Measurements from ENCODE around the gene ZBTB43.

DNA sequence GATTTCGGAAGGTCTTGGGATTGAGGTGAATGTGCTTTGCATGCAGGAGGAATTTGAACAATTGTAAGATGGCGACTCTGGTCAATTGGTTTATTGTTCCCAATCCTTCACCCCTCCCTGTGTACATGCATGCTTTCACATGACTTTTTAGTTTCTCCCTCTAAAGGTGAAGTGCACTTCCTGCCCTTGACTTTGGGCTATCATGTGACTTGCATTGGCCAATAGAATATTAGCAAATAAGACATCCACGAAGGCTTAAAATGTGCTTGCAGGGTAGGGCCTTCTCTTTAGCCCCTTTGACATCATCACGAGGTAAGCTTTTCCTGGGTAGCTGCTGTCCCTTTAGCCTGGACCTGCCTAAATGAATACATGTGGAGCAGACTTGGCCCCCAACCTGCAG is 8.1 kb upstream of the ZBTB43 start:
- TF ChIP-seq, protein P1, sequence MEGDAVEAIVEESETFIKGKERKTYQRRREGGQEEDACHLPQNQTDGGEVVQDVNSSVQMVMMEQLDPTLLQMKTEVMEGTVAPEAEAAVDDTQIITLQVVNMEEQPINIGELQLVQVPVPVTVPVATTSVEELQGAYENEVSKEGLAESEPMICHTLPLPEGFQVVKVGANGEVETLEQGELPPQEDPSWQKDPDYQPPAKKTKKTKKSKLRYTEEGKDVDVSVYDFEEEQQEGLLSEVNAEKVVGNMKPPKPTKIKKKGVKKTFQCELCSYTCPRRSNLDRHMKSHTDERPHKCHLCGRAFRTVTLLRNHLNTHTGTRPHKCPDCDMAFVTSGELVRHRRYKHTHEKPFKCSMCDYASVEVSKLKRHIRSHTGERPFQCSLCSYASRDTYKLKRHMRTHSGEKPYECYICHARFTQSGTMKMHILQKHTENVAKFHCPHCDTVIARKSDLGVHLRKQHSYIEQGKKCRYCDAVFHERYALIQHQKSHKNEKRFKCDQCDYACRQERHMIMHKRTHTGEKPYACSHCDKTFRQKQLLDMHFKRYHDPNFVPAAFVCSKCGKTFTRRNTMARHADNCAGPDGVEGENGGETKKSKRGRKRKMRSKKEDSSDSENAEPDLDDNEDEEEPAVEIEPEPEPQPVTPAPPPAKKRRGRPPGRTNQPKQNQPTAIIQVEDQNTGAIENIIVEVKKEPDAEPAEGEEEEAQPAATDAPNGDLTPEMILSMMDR (IDR thresholded peaks at IDR 0.05), result no peak
- no peak for TF ChIP-seq POLR2A (IDR thresholded peaks at IDR 0.05; ENCODE audit: low read depth)
- TF ChIP-seq POLR2AphosphoS5 (IDR thresholded peaks at IDR 0.05), result no peak
- no peak for TF ChIP-seq EP300 (IDR thresholded peaks at IDR 0.05)

Data from esophagus muscularis mucosa (tissue), 4 donors.